Caco-2 (cell line): Measurements from ENCODE around the gene SSH2. TPM values are rescaled to one million over a fixed set of nuclear protein-coding genes. Genes with fewer than 3 reads are reported as not detected.

Experiments
- BruUV-seq: library from RNA; stranded (reverse); fragments of 400-500 nt; replicated peaks from 2 replicates; lab custom pipeline; 2021; lab: Mats Ljungman, UMichigan
- CTCF ChIA-PET: fragments of 300-600 bp; sonication (Branson Sonifier 250); formaldehyde crosslinking; loops from one replicate; lab custom pipeline; 2022; ENCODE audit warnings: antibody characterized with exemption; lab: Charles Lee
- POLR2A ChIA-PET: fragments of 300-600 bp; sonication (Branson Sonifier 250); formaldehyde crosslinking; loops from one replicate; lab custom pipeline; 2022; ENCODE audit warnings: antibody characterized with exemption; lab: Charles Lee
- DNase-seq, 2 experiments: peaks; one replicate each; pipeline versions ENCODE4 v3.0.0 to v3.0.0-alpha.2; 2020 to 2022
- H3K27me3 ChIP-seq: replicated peaks from 2 replicates; pipeline ENCODE4 v1.6.0; 2011; ENCODE audit warnings: low read length; ENCODE audit not compliant: control insufficient read depth, insufficient read depth
- H3K36me3 ChIP-seq: 2 replicates; pipeline ENCODE4 v1.5.1; 2011; ENCODE audit warnings: low read length; ENCODE audit not compliant: control insufficient read depth, insufficient read depth
- H3K4me1 ChIP-seq: fragments of 250-450 bp; sonication (Bioruptor Pico); 2 replicates; pipeline ENCODE4 v1.5.1; 2020; ENCODE audit warnings: mild to moderate bottlenecking
- H3K4me3 ChIP-seq: 2 replicates; pipeline ENCODE4 v1.5.1; 2011; ENCODE audit warnings: low read depth, mild to moderate bottlenecking, control low read depth, low read length
- H3K9me3 ChIP-seq: fragments of 250-450 bp; sonication (Bioruptor Pico); 2 replicates; pipeline ENCODE4 v1.5.1; 2020; ENCODE audit warnings: mild to moderate bottlenecking, moderate library complexity
- H3K27ac Mint-ChIP-seq: one replicate; pipeline ENCODE4 v1.8.0; 2022; ENCODE audit warnings: mixed read lengths; ENCODE audit not compliant: unreplicated experiment
- H3K27me3 Mint-ChIP-seq: one replicate; pipeline ENCODE4 v1.8.0; 2022; ENCODE audit warnings: mixed read lengths; ENCODE audit not compliant: insufficient read depth, unreplicated experiment
- H3K36me3 Mint-ChIP-seq: one replicate; pipeline ENCODE4 v1.8.0; 2022; ENCODE audit warnings: mild to moderate bottlenecking, mixed read lengths; ENCODE audit not compliant: insufficient read depth, unreplicated experiment
- H3K4me1 Mint-ChIP-seq: one replicate; pipeline ENCODE4 v1.8.0; 2022; ENCODE audit warnings: low read depth, mixed read lengths; ENCODE audit not compliant: unreplicated experiment
- H3K4me3 Mint-ChIP-seq: one replicate; pipeline ENCODE4 v1.8.0; 2022; ENCODE audit warnings: mild to moderate bottlenecking, moderate library complexity, mixed read lengths; ENCODE audit not compliant: unreplicated experiment
- H3K9me3 Mint-ChIP-seq: one replicate; pipeline ENCODE4 v1.8.0; 2022; ENCODE audit warnings: mixed read lengths; ENCODE audit not compliant: unreplicated experiment
- intact Hi-C: fragments of 100-400 bp; cut with micrococcal nuclease; formaldehyde crosslinking; loops from one replicate; pipeline ENCODE4 v1.10.0; 2022; ENCODE audit not compliant: unreplicated experiment
- total RNA-seq: library from RNA; stranded (reverse); gene quantifications from 2 replicates; pipeline ENCODE4 v1.2.3, GENCODE V29; 2022
- TF ChIP-seq, protein P1 (sequence below), 2 experiments: fragments of 200-600 bp in 1 of 2; IDR thresholded peaks; 1 replicate in 1 of 2; 2 replicates in 1 of 2; pipeline versions ENCODE4 v1.5.1 to v1.8.0; 2011 to 2022; ENCODE audit warnings: antibody characterized with exemption in 1 of 2, control low read depth in 1 of 2, inconsistent platforms in 1 of 2, low read depth in 1 of 2, low read length in 1 of 2, mild to moderate bottlenecking in 1 of 2, moderate library complexity in 1 of 2; ENCODE audit not compliant: insufficient read depth in 1 of 2, severe bottlenecking in 1 of 2, unreplicated experiment in 1 of 2

Gene SSH2
- total RNA-seq, 1 experiment from 2014 or later: 48.2 TPM

DNA sequence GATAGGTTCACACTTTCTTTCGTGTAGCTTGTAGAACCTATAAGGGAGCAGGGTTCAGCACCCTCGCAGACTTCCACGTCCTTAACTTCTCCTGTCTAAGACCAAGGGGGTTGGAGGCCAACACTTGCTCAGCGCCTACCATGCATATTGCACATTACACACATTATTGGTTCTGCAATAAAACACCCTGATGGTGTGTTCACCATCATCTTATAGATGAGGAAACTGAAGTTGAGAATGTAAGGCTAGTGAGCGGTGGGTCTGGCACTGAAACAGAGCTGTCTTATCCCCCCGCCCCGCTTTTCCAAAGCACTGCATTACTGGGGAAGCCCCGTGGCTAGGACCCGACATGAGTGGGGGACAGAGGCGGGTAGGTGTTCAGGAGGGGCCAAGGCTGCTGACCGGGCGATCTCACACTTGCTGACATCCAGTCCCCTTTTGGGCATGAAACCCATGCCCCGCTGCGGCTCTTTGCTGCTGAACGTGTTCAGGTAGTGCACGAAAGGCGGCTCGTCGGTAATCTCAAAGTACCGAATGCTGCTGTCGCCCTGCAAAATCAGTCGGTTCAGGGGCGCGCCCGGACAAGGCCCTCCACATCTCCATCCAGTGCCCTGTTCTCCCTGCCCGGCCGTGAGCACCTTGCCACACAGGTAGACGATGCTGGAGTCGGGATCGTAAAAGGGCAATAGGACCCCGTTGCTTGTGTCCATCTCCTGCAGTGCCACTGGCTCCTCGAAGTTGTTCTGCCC is 313.6 kb downstream of the SSH2 start:
- H3K4me1 Mint-ChIP-seq: peaks cover 9% of the 10 kb centered on the region
- H3K4me3 Mint-ChIP-seq: peak overlapping the region; percentile 87

GRCh38 chr17:29615492-29616299 is 314.3 kb downstream of the SSH2 start:
- no peaks in the 10 kb centered on the region for H3K9me3 ChIP-seq
- ChIA-PET POLR2A (interaction anchor here (1.7 kb wide), 1 partner anchor 22 kb away, joined by 6 read pairs; no protein-coding TSS in a partner anchor), CTCF (interaction anchor here (0.6 to 5.2 kb wide), 11 partner anchors 10 to 642 kb away, joined by 3 to 69 read pairs (median 5); partner anchors contain the start of genes ABHD15, ANKRD13B and TP53I13)
- H3K27me3 ChIP-seq: peaks cover 8% of the 10 kb centered on the region
- Mint-ChIP-seq H3K36me3 (no peaks in the 10 kb centered on the region), H3K9me3 (no peaks in the 10 kb centered on the region), H3K4me1 (peaks cover 9% of the 10 kb centered on the region), H3K27me3 (peaks cover 5% of the 10 kb centered on the region), H3K27ac (no peak overlapping the region), H3K4me3 (peak overlapping the region; percentile 87)
- H3K36me3 ChIP-seq: no peaks in the 10 kb centered on the region
- intact Hi-C loops: loop anchor here (2.0 to 5.0 kb wide), 3 partner anchors 25 to 162 kb away; no protein-coding TSS in a partner anchor
- peaks cover 23% of the 10 kb centered on the region for H3K4me1 ChIP-seq
- DNase-seq: peak; percentile 79 to 89
- H3K4me3 ChIP-seq: peak overlapping the region; percentile 42
- no TSS peak for BruUV-seq
- TF ChIP-seq, protein P1, sequence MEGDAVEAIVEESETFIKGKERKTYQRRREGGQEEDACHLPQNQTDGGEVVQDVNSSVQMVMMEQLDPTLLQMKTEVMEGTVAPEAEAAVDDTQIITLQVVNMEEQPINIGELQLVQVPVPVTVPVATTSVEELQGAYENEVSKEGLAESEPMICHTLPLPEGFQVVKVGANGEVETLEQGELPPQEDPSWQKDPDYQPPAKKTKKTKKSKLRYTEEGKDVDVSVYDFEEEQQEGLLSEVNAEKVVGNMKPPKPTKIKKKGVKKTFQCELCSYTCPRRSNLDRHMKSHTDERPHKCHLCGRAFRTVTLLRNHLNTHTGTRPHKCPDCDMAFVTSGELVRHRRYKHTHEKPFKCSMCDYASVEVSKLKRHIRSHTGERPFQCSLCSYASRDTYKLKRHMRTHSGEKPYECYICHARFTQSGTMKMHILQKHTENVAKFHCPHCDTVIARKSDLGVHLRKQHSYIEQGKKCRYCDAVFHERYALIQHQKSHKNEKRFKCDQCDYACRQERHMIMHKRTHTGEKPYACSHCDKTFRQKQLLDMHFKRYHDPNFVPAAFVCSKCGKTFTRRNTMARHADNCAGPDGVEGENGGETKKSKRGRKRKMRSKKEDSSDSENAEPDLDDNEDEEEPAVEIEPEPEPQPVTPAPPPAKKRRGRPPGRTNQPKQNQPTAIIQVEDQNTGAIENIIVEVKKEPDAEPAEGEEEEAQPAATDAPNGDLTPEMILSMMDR (IDR thresholded peaks at IDR 0.05; ENCODE audit: insufficient read depth in 1 of 2, low read depth in 1 of 2, low read length in 1 of 2, severe bottlenecking in 1 of 2, unreplicated experiment in 1 of 2): no peak

More for the DNA sequence above, 313.6 kb downstream of the SSH2 start:
- no peaks in the 10 kb centered on the region for H3K9me3 Mint-ChIP-seq
- peaks cover 23% of the 10 kb centered on the region for H3K4me1 ChIP-seq
- H3K9me3 ChIP-seq: no peaks in the 10 kb centered on the region
- BruUV-seq: no TSS peak
- DNase-seq: no peak
- no peaks in the 10 kb centered on the region for H3K36me3 Mint-ChIP-seq
- no peaks in the 10 kb centered on the region for H3K36me3 ChIP-seq
- H3K27me3 Mint-ChIP-seq: peaks cover 5% of the 10 kb centered on the region
- H3K27ac Mint-ChIP-seq: no peak overlapping the region
- H3K27me3 ChIP-seq: peaks cover 8% of the 10 kb centered on the region
- TF ChIP-seq, protein P1 (IDR thresholded peaks at IDR 0.05; ENCODE audit: insufficient read depth in 1 of 2, low read depth in 1 of 2, low read length in 1 of 2, severe bottlenecking in 1 of 2, unreplicated experiment in 1 of 2): no peak
- ChIA-PET CTCF (interaction anchor here (0.5 to 5.2 kb wide), 35 partner anchors 8 to 479 kb away, joined by 3 to 69 read pairs (median 5); partner anchors contain the start of genes ABHD15, ANKRD13B, NUFIP2 and TP53I13), POLR2A (interaction anchor here (0.5 to 1.7 kb wide), 2 partner anchors 19 to 22 kb away, joined by 3 to 6 read pairs; no protein-coding TSS in a partner anchor)
- intact Hi-C loops: loop anchor here (2.0 to 5.0 kb wide), 2 partner anchors 36 to 161 kb away; no protein-coding TSS in a partner anchor
- H3K4me3 ChIP-seq: peak overlapping the region; percentile 42

GRCh38 chr17:29615048-29615385 is 315.0 kb downstream of the SSH2 start:
- peaks cover 5% of the 10 kb centered on the region for H3K27me3 Mint-ChIP-seq
- H3K4me1 ChIP-seq: peaks cover 23% of the 10 kb centered on the region
- peak overlapping the region; percentile 87 for H3K4me3 Mint-ChIP-seq
- peak overlapping the region; percentile 42 for H3K4me3 ChIP-seq
- no peak for DNase-seq
- no peaks in the 10 kb centered on the region for H3K9me3 Mint-ChIP-seq
- H3K4me1 Mint-ChIP-seq: peaks cover 9% of the 10 kb centered on the region
- no peak overlapping the region for H3K27ac Mint-ChIP-seq
- intact Hi-C loops: loop anchor here (2.0 to 5.0 kb wide), 2 partner anchors 24 to 162 kb away; no protein-coding TSS in a partner anchor
- peaks cover 8% of the 10 kb centered on the region for H3K27me3 ChIP-seq
- TF ChIP-seq, protein P1 (IDR thresholded peaks at IDR 0.05; ENCODE audit: insufficient read depth in 1 of 2, low read depth in 1 of 2, low read length in 1 of 2, severe bottlenecking in 1 of 2, unreplicated experiment in 1 of 2): no peak
- no peaks in the 10 kb centered on the region for H3K36me3 ChIP-seq
- H3K36me3 Mint-ChIP-seq: no peaks in the 10 kb centered on the region
- BruUV-seq: no TSS peak
- ChIA-PET CTCF (interaction anchor here (0.6 to 5.2 kb wide), 7 partner anchors 11 to 478 kb away, joined by 3 to 69 read pairs (median 4); partner anchors contain the start of gene ANKRD13B), POLR2A (no interaction called here)
- H3K9me3 ChIP-seq: no peaks in the 10 kb centered on the region
